Measurements from ENCODE around the gene GGT5. TPM values are rescaled to one million over a fixed set of nuclear protein-coding genes. Genes with fewer than 3 reads are reported as not detected.
"Not testable (repeated sequence)": the region's sequence is repeated elsewhere in the genome, so short reads cannot be mapped to it uniquely, and the experiment has no call there.

Gene GGT5
- total RNA-seq, 1 donor from 2014 or later: 7.5 TPM

DNA sequence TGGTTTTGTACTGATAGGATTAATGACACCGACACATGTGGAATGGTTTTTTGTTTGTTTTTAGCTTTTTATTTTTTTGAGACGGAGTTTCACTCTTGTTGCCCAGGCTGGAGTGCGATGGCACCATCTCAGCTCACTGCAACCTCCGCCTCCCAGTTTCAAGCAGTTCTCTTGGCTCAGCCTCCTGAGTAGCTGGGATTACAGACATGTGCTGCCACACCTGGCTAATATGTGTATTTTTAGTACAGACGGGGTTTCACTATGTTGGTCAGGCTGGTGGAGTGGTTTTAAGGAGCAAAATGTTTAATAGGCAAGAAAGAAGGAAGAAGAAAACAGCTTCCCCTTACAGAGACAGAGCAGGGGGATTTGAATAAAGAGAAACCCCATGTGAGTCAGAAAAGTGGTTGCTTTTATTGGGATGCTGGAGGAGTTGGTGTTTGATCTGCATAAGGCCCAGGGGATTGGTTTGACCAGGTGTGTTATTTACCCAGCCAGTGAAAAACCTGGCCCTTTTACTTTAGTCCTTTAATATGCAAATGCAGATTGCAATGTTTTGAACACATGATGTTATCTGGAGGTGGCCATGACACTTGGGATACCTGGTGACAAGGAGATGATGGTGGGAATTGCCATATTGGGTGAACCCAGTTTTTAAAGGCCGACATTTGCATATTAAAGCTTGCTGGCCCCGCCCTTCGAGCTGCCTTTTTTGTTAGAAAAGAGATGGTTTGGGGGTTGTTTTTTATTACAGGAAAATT lies 39.3 kb downstream of the GGT5 start:
- no peak for DNase-seq (ENCODE audit: low spot score)

DNA sequence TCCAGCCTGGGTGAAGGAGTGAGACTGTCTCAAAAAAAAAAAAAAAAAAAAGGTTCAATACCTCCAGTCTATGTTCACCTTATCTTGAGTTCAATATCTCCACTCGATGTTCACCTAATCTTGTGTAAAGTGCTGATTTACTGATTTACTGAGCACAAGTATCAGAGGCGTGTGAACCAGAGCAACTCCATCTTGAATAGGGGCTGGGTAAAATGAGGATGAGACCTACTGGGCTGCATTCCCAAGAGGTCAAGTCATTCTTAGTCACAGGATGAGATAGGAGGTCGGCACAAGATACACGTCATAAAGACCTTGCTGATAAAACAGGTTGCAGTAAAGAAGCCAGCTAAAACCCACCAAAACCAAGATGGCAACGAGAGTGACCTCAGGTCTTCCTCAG lies 41.0 kb downstream of the GGT5 start:
- not testable (repeated sequence) for DNase-seq (ENCODE audit: low spot score)

- DNase-seq (ENCODE audit: low spot score): no peak
These were observed 42.9 kb downstream of the GGT5 start for GRCh38 chr22:24201681-24202614.

DNA sequence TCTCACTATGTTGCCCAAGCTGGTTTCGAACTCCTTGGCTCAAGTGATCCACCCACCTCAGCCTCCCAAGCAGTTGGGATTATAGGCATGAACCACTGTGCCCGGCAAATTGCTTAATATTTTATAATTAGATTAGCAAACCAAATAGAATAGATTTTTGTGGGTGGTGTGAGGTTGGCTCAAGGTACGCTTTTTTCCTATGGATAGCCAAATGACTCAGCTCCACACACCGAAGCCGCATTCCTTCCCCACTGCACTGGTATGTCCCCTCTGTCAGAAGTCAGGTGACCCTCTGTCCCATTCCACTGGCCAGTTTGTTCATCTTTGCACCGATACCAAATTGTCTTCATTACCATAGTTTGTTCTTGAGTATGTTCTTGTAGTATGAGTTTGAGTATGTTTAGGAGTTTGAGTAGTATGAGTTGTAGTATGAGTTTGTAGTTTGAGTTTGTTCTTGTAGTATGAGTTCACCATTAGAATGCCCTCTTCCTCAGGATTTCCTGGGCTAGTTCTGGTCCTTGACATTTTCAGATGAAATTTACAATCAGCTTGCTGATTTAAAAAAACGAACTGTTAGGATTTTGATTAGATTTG lies 44.2 kb downstream of the GGT5 start:
- DNase-seq (ENCODE audit: low spot score): no peak

DNA sequence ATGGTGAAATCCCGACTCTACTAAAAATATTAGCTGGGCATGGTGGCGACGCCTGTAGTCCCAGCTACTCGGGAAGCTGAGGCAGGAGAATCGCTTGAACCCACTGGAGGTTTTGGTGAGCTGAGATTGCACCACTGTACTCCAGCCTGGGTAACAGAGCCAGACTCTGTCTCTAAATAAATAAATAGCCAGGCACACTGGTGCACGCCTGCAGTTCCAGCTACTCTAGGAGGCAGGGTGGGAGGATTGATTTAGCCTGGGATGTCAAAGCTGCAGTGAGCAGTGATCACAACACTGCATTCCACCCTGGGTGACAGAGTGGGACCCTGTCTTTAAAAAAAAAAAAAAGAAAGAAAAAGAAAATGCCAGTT lies 46.2 kb downstream of the GGT5 start:
- DNase-seq (ENCODE audit: low spot score): no peak

DNA sequence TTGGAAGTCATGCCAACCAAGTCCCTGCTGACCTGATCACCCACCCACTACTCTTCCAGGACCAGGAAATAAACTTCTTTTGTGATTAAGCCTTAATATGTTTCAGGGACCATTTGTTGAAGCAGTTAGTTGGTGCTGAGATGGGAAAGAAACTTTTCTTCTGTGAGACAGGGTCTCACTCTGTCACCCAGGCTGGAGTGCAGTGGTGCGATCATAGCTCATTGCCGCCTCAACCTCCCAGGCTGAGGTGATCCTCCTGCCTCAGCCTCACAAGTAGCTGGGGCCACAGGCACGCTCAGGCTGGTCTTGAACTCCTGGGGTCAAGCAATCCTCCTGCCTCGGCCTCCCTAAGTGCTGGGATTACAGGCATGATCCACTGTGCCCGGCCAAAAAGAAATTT lies 53.0 kb downstream of the GGT5 start:
- DNase-seq (ENCODE audit: low spot score): no peak

DNA sequence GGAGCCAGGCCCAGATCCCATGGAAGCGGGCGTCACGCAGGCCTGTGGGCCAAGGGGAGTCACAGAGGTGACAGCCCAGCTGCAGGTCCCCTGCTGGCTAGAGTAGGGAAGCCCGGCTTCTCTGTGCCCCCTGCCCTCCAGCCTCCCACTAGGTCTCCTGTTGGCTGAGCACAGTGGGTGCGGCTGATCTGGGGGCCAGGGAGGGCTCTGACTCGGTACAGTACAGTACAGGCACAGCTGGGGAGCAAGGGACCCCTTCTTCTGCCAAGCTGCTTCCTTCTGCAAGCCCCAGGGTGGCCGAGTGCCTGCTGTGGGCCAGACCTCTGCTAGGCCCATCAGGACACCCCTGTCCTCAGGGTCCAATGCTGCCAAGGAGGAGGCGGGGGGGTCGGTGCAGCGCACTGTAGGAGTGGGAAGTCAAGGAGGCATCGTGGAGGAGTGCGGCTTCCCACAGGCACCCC lies 53.5 kb downstream of the GGT5 start:
- DNase-seq (ENCODE audit: low spot score): no peak

DNA sequence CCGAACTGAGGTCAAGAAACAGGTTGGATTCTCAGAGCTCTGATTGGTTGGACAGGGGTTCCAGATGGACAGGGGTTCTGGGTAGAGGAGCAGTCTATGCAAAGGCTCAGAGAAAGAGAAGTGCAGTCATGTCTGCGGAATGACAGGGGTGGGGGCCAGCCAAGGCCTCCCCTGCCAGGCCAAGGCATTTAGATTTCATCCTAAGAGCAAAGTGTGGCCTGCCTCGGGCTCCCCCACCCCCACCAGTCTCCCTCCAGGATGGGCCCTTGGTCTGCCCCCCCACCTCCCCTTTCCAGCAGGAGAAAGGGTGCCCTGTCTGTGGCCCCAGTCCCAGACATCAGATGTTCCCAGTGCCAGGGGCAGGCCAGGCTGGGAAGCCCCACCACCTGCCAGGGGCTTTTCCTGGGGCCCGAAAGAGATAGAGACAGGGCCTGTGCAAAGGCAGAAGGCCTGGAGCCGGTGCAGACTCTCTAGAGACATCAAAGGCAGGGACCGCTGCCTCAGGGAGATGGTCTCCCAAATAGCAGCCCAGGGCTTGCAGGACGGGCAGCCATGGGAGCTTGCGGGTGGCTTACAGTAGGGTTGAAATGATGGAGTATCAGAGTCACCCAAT lies 54.2 kb downstream of the GGT5 start:
- DNase-seq (ENCODE audit: low spot score): no peak

GRCh38 chr22:24190159-24190540 lies 54.7 kb downstream of the GGT5 start:
- no peak for DNase-seq (ENCODE audit: low spot score)

DNA sequence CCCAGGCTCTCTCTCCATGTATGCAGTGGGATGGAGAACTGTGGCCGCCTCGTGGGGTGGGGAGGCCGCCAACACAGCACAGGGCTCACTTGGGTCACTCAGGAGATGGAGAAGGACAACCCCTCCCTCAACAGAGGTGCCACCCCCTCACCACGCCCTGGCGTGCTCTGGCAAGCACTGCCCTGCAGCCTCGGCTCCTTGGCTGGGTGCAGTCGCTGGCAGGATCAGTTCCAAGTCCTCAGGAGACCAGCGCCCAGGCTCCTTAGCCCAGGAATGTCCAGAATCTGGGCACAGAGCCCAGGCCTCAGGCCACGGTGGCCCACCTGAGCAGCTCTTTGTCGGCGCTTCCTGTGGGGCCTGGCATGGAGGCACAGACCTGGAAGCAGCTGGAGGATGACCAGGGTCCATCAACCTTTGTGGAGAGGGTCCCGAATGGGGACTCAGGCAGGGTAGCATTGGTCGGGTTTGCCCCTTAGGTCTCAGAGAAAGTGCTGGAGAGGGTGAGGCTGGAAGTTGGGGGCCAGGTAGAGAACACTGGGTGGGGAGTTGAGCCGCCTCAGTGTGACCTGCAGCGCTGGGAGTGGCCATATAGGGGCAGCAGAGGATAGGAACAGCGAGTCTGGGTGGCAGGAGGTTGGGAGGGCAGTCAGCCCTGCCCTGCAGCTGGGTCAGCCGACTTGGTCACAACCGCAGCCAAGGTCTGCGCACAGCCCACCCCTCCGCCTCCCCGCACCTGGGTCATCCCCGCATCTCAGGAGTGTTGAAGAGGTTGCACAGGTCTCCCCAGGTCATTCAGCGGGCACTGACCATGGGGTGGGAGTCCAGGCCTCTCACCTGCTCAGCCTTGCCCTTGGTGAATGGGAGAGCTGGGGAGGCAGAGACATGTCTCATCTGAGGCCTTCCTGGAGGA lies 55.4 kb downstream of the GGT5 start:
- DNase-seq (ENCODE audit: low spot score): peak; percentile 57

GRCh38 chr22:24188705-24189248 lies 56.1 kb downstream of the GGT5 start:
- DNase-seq (ENCODE audit: low spot score): no peak

DNA sequence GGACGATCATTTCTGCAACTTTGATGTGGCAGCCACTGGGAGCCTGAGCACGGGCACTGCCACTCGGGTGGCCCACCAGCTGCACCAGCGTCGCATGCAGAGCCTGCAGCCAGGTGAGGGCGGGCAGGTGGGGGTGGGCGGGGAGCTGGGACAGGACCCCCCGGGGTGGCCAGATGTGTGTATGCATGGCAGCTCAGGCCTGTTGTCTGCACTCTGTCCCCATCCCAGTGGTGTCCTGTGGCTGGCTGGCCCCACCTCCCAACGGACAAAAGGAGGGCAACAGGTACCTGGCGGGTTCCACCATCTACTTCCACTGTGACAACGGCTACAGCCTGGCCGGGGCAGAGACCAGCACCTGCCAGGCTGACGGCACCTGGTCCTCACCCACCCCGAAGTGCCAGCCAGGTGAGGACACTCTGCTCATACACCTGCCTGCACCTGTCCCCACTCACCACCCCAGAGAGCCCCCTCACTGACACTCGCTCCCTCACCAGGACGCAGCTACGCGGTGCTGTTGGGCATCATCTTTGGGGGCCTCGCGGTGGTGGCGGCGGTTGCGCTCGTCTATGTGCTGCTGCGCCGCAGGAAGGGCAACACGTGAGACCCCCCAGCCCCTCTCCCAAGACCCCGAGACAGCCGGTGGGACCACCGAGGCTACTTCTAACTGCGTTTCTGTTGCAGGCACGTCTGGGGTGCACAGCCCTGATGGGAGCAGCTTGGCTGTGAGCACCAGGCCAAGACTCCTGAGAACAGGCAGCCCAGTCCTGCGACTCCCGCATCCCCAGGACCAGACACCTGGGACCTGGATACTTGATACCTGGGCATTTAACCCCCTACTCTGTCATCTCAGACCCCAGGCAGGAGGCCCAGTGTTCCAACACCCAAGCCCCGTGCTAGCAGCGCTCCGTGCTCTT lies 56.9 kb downstream of the GGT5 start:
- no peak for DNase-seq (ENCODE audit: low spot score)

DNA sequence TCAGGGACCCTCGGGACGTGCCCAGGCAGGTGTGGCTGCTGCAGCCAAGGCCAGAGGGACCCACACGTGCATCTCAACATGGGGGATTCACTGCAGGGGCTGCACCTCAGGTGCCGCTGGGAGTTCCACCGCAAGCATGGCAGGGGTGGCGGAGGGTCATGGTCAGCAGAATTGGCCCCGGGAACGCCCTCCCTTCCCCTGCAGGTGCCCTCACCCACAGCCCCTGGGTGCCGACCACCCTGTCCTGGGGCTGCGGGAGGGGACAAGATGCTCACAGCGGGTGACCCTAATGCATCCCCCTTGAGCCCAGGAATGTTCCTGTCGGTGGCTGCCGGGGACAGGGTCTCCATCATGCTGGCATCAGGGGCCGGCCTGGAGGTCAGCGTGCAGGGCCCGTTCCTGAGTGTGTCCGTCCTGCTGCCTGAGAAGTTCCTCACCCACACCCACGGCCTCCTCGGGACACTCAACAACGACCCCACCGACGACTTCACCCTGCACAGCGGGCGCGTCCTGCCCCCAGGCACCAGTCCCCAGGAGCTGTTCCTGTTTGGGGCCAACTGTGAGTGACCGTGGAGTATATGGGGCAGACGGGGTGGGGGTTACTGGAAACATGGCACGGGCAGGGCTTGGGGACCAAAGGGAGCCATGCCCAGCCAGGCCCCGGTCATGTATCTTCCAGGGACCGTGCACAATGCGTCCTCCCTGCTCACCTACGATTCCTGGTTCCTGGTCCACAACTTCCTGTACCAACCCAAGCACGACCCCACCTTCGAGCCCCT lies 57.8 kb downstream of the GGT5 start:
- DNase-seq (ENCODE audit: low spot score): no peak

- DNase-seq (ENCODE audit: low spot score): no peak
These were observed 58.5 kb downstream of the GGT5 start for GRCh38 chr22:24186352-24186740.

GRCh38 chr22:24185501-24186351 lies 59.2 kb downstream of the GGT5 start:
- no peak for DNase-seq (ENCODE audit: low spot score)

DNA sequence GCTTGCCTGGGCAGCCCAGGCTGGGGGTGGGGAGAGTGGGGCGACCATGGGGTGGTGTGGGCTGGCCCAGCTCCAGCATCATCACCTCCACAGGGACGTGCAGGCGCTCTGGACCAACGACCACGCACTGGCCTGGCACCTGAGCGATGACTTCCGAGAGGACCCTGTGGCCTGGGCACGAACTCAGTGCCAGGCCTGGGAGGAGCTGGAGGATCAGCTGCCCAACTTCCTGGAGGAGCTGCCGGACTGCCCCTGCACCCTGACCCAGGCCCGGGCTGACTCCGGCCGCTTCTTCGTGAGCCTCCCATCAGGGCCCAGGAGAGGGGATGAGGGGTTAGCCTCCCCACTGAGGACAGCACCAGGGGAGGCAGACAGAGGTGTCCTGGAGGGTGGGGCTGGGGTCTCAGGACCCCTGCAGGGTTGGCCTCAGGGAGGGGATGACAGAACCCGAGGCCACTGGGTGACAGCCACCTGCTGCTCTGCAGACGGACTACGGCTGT lies 59.8 kb downstream of the GGT5 start:
- DNase-seq (ENCODE audit: low spot score): no peak

- DNase-seq (ENCODE audit: low spot score): no peak
These were observed 60.7 kb downstream of the GGT5 start for GRCh38 chr22:24184057-24184798.
